Germinal center (tissue), 1 donor: ENCODE measurements around the gene AQP5.

Experiments
- DNase-seq: peaks from one replicate; pipeline ENCODE4 v3.0.0; 2012; ENCODE audit warnings: mixed read lengths, low spot score

The AQP5 gene

GRCh38 chr12:49961111-49961922 lies at the start of gene AQP5:
Gene AQP5 (plus strand): TSS chr12:49961872. CDS start chr12:49962018, 146 bp downstream.
- DNase-seq: no peak

DNA sequence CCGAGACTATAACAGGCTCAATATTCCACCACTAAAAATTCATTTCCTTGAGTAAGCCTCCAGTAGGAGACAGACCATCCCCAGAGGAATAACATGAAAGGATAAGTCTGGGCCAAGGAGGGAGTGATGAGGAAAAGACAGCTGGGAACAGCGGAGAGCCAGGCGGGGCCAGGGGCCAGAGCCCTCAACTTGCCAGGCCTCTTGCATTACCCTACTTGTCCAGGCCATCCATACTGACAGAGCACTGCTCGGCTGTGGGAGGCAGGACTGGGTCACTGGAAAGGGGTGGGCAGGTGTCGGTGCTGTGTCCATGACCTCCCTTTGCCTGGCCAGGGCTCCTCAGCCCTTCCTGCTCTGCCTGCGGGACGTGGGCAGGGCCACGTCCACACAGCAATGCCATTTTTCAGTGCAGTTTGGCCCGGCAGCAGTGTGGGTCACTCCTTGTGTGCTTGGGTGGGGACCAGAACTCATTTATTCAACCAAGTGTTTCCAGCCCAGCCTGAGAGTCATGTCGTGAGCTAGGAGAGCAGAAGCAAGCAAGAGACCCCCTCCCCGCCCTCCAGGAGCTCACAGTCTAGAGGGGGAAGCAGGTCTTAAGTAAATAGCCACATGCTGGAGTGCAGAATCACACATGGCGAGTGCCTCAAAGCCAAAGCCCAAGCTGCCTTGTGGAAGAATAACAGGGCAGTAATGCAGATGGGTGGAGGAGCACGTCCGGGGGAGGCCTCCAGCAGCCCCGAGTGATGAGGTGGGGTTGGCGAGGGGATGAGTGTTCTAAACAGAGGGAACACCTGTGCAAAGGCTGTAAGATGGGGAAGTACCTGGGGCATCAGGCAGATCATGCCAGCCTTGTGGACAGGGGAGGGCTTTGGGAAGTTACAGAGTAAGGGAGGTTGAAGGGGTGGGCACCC lies 49.1 kb upstream of the AQP5 start:
- DNase-seq: no peak

GRCh38 chr12:49916129-49916919 lies 45.3 kb upstream of the AQP5 start:
- no peak for DNase-seq

GRCh38 chr12:49917166-49917787 lies 44.4 kb upstream of the AQP5 start:
- DNase-seq: no peak

GRCh38 chr12:49917788-49918173 lies 43.9 kb upstream of the AQP5 start:
- DNase-seq: no peak

DNA sequence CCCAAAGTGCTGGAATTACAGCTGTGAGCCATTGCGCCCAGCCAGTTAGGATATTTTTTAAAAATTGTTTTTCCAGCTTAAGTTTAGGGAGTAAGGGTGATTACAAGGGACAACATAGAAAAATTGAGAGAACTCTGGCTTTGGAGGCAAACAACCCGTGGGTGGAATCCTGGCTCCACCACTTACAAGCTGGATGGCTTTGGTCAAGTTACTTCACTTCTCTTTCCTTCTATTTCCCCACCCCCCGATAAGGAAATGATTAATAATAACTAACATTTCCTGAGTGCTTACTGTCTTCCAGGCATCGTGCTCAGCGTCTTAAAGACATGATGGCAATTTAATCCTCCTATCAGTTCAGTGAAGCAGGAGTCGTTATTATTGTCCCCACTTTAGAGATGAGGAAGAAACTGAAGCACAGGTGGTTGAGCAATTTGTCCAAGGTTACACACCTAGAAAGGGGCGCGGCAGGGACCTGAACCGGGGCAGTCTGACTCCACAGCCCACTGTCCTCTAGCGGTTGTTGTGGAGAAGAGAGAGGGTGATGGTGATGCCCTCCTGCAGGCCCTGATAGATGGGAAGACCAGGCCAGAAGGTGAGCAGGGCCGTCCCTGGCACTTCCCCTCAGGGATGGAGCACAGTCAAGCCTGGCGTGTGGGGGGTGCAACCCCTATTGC lies 41.3 kb upstream of the AQP5 start:
- DNase-seq: no peak

- DNase-seq: no peak
These were observed 40.8 kb upstream of the AQP5 start for GRCh38 chr12:49920915-49921286.

DNA sequence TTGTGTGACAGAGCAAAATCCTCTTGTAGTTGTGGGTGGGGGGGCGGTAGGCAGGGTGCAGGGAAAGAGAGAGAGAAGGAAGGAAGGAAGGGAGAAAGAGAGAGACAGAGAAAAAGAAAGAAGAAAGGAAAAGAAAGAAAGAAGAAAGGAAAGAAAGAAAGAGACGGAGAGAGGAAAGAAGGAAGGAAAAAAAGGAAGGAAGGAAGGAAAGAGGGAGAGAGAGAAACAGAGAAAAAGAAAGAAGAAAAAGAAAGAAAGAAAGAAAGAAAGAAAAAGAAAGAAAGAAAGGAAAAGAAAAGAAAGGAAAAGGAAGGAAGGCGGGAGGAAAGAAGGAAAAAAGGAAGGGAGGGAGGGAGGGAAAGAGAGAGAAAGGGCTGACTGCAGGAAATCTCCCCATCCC lies 40.4 kb upstream of the AQP5 start:
- DNase-seq: no peak

DNA sequence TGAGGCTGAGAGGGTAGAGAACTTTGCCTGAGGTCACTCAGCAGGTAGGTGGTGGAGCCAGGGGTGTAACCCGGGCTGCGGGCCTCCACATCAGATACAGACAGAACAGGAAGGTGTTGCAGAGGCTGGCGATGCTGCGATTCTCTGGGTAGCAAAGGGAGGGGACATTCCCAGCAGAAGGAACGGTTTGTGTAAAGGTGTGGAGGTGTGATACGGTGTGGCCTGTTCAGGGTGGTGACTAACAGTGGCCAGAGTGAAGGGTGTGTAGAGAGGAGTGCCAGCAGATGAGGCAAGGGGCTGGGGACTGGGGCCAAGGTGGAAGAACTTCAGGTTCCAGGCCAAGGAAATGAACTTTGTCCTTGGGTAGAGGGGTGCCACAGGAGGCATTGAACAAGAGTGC lies 39.7 kb upstream of the AQP5 start:
- no peak for DNase-seq

DNA sequence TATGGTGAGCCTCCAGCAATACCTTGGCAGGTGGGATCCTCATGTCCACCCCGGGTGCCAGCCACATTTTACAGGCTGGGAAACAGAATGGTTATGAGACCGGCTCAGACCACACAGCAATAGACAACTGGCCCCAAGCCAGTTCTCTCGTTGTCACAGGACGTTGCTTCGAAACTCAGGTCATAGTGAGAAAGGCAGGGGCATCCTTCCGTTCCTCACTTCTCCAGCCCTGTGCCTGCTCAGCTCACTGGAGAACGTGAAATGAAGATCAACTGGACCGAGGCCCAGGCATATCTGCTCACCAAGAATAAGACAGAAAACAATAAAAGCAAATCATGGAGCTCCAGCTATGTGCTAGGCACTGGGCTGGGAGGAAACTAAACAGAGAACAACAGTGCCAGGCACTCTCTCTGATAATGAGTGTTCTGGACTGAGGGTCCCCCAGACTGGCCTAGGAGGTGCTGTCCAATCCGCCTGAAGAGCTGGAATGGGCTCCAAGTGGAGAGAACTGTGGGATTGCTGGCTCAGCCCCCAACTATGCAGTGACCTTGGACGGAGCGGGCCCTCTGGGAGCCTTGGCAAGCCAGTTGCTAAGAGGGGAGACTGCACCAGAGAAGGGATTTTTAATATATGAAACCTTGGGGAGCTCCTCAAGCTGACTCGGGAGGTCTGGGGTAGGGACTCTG lies 39.2 kb upstream of the AQP5 start:
- DNase-seq: no peak

GRCh38 chr12:49923035-49923644 lies 38.5 kb upstream of the AQP5 start:
- DNase-seq: no peak

DNA sequence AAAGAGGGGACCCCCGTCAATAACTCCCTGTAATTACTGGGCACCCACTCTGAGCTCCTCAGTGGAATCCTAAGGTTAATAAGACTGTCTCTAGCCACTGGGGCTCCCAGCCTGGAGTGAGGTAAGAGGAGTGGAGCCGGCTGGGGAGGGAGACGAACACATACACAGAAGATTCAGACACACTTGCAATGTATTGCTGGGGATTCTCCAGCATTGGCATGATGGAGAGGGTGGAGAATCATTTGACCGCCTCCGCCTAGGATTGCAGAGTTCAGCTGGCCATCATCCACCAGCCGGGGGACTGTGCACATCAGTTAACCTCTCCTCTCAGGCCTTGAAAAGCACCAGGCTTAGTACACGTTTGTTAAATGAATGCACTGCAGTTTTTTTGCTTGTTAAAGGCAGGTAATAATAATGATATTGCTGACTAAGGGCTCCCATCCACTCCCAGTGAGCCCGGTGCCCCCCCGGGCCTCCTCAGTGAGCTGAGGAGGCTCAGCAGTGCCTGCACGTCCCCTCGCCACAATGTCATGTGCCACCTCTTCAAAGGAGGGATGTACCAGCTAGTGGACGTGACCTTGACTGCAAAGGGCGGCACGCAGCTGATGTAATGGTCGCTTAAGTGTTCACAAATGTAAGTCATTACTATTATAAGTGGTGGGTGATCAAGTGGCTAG lies 37.7 kb upstream of the AQP5 start:
- DNase-seq: no peak

DNA sequence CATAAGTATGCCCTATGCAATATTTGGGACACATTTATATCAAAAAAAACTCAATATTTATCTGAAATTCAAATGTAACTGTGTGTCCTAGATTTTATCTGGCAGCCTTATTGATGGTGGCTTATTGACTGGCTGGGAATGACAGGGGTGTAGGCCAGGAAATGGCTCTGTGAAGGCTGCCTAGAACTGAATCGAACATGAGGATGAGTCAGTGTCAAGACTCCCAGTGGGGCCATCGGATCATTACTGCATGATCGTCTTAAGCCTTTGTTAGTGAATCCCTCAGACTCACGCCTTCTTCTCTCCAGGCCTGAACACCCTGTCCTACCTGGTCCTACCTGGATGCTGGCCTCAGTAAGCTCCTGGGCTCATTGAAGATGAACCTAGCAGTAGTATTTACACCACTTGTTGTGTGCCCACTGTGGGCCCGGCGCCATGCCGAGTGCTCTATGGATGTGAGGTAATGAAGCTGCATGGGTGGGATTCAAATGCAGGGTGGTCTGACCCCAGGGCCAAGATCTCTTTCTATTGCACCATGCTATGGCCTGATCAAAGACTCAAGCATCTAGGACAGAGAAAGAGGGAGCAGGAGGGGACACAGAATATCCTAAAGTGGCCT lies 36.9 kb upstream of the AQP5 start:
- no peak for DNase-seq

DNA sequence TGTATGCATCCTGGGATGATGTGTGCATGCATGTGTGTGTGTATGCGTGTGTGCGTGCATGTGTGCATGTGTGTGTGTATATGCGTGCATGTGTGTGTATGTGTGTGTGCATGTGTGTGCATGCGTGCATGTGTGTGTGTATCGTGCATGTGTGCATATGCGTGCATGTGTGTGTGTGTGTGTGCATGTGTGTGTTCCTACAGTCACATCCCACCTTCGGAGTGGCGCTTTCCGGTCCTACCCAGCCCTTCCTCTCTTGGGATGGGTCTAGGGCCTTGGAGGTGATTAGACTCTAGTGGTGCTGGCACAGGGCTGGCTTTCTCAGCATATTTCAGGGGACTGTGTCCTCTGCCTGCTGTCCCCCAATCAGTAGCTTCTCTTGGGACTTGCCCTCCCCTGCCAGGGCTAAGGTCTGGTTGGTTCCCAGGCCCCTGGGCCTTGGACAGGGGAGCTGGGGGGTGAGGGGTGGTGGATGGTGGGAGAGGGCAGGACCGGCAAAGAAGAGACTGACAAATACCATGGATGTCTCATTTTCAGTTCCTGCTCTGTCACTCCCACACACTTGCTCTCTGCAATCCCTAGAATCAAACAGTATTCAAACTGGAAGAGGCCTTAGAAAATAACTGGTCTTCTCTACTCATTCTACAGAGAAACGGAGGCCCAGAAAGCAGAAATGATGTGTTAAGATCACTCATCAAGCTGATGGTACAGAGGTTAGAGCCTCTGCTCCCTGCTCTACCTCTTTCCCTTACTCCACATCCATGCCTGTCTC lies 36.1 kb upstream of the AQP5 start:
- no peak for DNase-seq

DNA sequence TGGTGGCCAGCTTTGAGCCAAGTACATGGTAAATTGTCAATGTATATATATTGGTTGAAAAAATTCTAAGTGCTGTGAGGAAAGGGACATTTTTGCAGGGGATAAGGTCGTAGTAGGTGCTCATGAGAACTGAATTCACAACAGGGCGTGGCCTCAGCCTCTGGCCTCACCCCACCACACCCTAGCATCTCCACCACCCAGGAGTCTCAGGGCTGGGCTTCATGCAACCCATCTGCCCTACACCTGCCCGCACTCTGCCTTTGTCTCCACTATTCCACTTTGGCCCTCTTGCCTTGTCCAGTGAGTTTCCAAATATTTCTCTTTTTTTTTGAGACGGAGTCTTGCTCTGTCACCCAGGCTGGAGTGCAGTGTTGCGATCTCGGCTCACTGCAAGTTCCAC lies 33.2 kb upstream of the AQP5 start:
- no peak for DNase-seq

- no peak for DNase-seq
These were observed 32.1 kb upstream of the AQP5 start for GRCh38 chr12:49929581-49929980.

DNA sequence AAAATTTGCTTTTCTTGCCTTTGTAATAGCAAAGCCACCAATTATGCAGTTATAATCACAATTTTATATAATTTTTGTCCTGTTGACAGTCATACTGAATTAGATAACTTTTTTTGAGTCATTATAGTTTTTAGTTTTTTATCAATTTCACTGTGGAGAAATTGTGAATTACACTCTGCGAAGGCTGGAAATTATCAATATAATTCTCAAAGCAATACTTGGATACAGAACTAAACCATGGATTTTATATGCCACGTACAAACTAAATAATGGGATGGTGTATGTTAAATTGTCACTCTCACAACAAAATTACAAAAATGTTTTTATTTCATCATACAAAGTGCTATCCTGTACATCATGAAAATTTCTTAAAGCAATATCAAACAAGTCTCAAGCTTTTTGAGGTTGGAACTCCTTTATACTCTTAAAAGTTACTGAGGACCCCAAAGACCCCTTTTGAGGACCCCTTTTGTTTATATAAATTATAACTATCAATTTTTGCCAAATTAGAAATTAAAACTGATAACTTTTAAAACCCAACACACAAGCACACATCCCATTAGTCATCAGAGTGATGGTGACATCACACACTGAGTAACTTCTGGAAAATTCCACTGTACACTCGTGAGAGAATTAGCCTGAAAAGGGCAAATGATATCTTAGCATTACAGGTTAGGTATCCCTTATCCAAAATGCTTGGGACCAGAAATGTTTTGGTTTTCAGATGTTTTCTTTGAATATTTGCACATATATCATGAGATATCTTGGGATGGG lies 31.0 kb upstream of the AQP5 start:
- no peak for DNase-seq

- no peak for DNase-seq
These were observed 29.6 kb upstream of the AQP5 start for GRCh38 chr12:49932023-49932422.
